OCI-LY7 (cell line): ENCODE measurements around the gene NBEAL2.

Source experiments
- CTCF ChIP-seq: fragments of 200-600 bp; sonication (generic); conservative IDR thresholded peaks from 2 replicates; pipeline ENCODE4 v1.5.1; 2014; ENCODE audit warnings: mild to moderate bottlenecking, antibody characterized with exemption, low read length, moderate library complexity, mixed read lengths
- EZH2phosphoT487 ChIP-seq: fragments of 200-600 bp; sonication (generic); IDR thresholded peaks from 2 replicates; pipeline ENCODE4 v1.6.1; 2018; ENCODE audit warnings: low read depth, borderline replicate concordance, mild to moderate bottlenecking, mixed run types, antibody characterized with exemption, low read length, moderate library complexity, mixed read lengths

DNA sequence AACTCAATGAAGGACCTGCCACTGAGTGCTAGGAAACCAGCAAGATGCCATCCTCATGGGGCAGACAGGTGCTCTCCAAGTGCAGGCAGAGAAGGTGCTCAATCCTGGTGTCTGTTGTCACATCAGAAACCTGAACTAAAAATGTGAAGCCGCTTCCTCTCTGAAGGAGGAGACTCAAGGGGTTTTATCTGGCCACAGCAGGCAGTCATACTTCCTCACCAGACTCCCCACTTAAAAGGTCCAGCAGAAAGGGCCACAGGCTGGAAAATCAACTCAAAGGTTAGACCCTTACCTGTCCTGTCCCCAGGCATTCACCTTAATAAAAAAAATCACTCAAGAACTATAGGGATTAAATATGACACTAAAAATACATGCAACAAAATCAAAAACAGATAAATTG, 7.7 kb upstream of the NBEAL2 start:
- TF ChIP-seq CTCF: 0 out of 2 replicates have a peak, but pooled peaks have one; percentile 13
- TF ChIP-seq EZH2phosphoT487: no peak
